Measurements from ENCODE around the gene CD19.
"Not testable (repeated sequence)": the region's sequence is repeated elsewhere in the genome, so short reads cannot be mapped to it uniquely, and the experiment has no call there.

CD19 gene

DNA sequence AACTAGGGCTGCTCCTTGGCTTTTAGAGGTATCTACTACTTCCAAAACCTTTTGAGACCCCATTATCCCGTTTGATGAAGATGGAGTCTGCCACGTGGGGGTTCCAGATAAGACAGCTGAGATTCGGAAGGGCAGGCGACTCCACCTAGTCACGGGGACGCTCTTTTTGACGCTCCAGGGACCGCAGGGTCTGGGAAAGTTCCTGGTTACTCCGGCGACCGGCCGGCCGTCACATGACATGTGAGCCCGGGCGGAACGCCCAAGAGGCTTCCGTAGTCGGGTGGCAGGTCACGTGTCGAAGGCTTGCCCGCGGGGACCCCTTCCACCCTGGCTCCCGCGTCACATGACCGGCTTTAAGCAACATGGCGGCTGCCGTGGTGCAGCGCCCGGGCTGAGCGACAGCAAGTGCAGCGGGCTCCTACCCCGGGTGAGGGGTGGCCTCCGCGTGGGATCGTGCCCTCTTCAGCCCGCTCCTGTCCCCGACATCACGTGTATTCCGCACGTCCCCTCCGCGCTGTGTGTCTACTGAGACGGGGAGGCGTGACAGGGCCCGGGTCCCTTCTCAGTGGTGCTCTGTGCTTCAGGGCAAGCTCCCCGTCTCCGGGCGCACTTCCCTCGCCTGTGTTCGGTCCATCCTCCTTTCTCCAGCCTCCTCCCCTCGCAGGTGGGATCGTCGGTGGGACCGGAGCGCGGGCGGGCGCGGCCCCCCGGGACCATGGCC lies 42.8 kb downstream of the CD19 start, which contains the start of gene SPNS1:
TSS of gene SPNS1 (plus strand) at position 342 of the 721 bp plus-strand sequence. CDS start at position 716, 374 bp downstream.
- H3K4me3 ChIP-seq (ENCODE audit: low read depth, low read length) = peak within 1 kb of the TSS; percentile 97
- DNase-seq (ENCODE audit: low read depth) = peak; percentile 91

DNA sequence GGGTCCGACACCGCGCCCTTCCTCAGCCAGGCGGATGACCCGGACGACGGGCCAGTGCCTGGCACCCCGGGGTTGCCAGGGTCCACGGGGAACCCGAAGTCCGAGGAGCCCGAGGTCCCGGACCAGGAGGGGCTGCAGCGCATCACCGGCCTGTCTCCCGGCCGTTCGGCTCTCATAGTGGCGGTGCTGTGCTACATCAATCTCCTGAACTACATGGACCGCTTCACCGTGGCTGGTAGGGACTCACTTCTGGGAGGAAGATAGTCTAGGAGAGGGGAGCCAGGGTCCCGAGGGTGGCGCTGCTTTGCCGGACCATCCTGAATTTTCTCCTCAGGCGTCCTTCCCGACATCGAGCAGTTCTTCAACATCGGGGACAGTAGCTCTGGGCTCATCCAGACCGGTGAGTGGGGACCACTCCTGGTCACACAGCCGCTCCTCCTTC lies 43.4 kb downstream of the CD19 start:
- peak overlapping the region; percentile 97 for H3K4me3 ChIP-seq (ENCODE audit: low read depth, low read length)
- no peak for DNase-seq (ENCODE audit: low read depth)

DNA sequence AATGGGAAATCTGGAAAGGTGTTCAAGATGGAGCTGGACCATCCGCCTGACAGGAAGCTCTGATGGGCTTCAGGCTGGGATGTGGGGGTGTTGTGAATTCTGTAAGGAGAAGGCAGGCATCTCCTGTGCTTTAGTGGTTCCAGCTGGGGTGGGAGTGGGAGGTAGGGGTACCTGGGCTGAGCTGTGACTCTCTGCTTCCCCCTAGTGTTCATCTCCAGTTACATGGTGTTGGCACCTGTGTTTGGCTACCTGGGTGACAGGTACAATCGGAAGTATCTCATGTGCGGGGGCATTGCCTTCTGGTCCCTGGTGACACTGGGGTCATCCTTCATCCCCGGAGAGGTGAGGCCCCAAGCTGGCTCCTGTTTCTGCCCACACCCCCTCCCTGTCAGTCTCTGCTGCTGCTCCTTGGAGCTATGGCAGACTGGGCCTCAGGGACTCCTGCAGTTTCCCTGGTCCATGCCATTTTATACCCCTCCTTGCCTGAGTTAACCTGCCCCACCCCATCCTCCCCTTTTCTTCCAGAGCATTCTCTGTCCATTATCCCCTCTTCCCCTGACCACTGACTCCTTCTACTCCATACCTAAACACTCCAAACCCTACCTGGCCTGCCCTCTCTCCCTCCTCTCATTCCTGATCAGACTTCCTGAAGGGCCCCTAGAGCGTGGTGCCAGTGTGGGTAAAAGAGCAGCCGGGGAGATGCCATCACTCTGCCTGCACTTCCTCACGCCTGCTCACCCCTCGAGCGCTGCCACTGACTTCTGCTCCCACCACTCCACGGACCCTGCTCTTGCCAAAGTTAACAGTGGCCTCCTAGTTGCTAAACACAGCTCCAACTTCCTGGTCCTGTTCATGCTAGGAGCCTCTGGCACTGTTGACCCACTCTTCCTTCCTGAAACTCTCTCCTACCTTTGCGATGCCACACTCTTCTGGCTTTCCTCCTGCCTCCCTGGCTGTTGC lies 46.2 kb downstream of the CD19 start:
- H3K4me3 ChIP-seq (ENCODE audit: low read depth, low read length) = no peak overlapping the region
- no peak for DNase-seq (ENCODE audit: low read depth)

DNA sequence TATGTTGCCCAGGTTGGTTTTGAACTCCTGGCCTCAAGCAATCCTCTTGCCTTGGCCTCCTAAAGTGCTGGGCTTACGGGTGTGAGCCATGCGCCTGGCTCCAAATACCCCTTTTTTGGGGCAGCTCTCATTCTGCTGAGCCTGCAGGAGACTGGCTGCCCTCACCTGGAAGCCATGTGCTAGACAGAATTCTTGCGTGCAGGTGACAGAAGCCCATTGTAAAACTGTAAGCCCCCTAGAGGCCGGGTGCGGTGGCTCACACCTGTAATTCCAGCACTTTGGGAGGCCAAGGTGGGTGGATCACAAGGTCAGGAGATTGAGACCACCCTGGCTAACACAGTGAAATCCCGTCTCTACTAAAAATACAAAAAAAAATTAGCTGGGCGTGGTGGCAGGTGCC lies 48.6 kb downstream of the CD19 start:
- not testable (repeated sequence) for H3K4me3 ChIP-seq (ENCODE audit: low read depth, low read length); DNase-seq (ENCODE audit: low read depth)

DNA sequence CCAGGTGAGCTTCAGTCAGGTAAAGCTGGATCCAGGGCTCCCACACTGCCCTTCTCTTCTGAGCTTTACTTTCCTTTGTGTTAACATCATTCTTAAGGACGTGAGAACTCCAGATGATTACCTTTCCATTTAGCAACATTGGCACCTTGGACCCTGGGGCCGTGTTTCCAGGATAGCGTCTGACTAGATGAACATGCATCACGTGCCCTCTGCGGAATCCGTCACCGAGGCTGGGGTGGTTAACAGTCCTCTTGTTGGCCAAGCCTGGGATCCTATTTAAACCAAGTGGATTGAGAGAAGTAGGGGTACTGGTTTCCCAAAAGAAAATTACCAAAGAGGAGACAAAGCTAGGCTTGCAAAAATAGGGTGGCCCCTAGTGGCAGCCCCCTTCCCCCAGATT lies 49.2 kb downstream of the CD19 start:
- no peak for DNase-seq (ENCODE audit: low read depth)
- no peak overlapping the region for H3K4me3 ChIP-seq (ENCODE audit: low read depth, low read length)

DNA sequence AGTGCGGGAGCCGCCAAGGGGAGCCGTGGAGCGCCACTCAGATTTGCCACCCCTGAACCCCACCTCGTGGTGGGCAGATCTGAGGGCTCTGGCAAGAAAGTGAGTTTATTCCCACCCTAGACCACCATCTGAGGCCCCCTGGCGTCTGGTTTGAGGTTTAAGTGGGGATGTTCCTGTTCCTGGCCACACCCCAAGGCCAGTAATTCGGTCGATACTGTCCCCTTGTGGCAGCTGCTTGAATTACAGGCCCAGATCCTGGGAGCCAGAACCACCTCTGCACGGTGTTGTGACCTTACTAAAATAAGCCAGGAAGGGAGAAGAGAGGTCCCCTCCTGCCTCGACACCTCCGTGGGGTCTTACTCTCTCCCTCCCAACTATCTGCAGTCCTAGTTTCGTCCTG lies 49.7 kb downstream of the CD19 start:
- no peak overlapping the region for H3K4me3 ChIP-seq (ENCODE audit: low read depth, low read length)
- no peak for DNase-seq (ENCODE audit: low read depth)

DNA sequence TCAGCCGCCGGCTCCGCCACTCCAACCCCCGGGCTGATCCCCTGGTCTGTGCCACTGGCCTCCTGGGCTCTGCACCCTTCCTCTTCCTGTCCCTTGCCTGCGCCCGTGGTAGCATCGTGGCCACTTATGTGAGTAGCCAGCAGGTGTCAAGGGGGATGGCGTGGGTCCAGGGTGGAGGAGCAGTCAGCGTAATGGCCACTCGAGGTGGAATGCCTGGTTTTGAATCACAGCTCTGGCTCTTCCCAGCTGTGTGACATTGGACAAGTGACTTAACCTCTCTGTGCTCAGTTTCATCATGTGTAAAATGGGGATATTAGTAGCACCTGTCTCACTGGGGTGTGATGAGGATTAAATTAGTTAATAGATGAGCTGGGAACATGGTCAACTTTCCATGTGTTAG lies 50.6 kb downstream of the CD19 start:
- DNase-seq (ENCODE audit: low read depth) = no peak
- H3K4me3 ChIP-seq (ENCODE audit: low read depth, low read length) = no peak overlapping the region

DNA sequence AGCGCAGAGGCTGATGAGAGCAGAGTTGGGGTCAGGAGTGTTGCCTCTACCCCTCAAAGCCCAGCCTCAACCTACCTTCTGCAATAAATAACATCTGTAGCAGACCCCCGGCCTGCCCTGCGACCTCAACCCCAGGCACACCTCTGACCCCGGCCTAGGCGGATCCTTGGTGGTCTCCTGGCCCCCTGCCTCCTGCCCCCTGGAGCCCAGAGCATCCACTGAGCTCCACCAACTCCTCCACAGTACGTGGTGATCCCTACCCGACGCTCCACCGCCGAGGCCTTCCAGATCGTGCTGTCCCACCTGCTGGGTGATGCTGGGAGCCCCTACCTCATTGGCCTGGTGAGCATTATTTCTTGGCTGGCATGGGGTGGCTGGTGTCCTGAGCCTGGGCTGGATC lies 51.2 kb downstream of the CD19 start:
- DNase-seq (ENCODE audit: low read depth) = no peak
- no peak overlapping the region for H3K4me3 ChIP-seq (ENCODE audit: low read depth, low read length)

DNA sequence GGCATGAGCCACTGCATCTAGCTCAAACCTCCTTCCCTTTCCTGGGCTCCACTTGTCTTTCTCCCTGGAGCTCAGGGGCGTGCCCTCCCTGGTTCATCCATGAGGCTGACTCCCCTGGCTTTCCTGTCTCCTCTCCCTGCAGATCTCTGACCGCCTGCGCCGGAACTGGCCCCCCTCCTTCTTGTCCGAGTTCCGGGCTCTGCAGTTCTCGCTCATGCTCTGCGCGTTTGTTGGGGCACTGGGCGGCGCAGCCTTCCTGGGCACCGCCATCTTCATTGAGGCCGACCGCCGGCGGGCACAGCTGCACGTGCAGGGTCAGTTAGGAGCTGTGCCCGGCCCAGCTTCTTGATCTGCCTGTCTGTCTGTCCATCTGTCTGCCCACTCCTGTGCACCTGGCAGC lies 51.9 kb downstream of the CD19 start:
- H3K4me3 ChIP-seq (ENCODE audit: low read depth, low read length) = no peak overlapping the region
- no peak for DNase-seq (ENCODE audit: low read depth)

DNA sequence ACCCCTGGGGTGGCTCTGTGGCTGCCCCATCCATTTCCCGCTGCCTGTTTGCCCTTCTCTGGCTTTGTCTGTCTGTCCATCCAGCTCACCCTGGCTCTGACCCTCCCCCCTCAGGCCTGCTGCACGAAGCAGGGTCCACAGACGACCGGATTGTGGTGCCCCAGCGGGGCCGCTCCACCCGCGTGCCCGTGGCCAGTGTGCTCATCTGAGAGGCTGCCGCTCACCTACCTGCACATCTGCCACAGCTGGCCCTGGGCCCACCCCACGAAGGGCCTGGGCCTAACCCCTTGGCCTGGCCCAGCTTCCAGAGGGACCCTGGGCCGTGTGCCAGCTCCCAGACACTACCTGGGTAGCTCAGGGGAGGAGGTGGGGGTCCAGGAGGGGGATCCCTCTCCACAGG lies 52.3 kb downstream of the CD19 start:
- no peak for DNase-seq (ENCODE audit: low read depth)
- H3K4me3 ChIP-seq (ENCODE audit: low read depth, low read length) = no peak overlapping the region

DNA sequence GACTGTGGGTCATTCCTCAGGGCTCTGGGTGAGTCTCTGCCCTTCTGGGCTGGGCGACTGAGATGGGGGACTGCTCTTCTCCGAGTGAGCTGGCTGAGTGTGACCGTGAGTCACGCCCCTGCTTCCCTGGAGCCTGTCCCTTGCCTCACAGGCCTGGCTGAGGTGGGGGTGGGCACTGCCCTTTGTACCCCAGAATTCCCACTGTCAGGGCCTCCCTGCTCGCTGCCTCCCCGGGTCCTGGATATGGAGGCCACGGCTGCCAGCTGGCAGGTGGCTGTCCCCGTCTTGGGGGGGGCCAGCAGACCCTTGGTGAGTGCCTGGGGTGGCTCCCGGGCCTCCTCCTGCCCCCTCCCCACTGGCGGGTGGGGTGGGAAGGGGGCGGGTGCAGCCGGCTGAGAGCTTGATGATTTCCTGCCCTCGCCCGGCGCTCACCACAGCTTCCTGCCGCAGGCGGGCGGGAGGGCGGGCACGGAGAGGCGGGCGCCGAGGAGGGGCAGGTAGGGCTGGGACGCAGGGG lies 52.9 kb downstream of the CD19 start, which contains the start of gene LAT:
TSS of gene LAT (plus strand) at position 434 of the 517 bp plus-strand sequence. CDS start 366 bp downstream, outside the sequence.
- no peak for DNase-seq (ENCODE audit: low read depth)
- H3K4me3 ChIP-seq (ENCODE audit: low read depth, low read length) = no peak within 1 kb of the TSS

DNA sequence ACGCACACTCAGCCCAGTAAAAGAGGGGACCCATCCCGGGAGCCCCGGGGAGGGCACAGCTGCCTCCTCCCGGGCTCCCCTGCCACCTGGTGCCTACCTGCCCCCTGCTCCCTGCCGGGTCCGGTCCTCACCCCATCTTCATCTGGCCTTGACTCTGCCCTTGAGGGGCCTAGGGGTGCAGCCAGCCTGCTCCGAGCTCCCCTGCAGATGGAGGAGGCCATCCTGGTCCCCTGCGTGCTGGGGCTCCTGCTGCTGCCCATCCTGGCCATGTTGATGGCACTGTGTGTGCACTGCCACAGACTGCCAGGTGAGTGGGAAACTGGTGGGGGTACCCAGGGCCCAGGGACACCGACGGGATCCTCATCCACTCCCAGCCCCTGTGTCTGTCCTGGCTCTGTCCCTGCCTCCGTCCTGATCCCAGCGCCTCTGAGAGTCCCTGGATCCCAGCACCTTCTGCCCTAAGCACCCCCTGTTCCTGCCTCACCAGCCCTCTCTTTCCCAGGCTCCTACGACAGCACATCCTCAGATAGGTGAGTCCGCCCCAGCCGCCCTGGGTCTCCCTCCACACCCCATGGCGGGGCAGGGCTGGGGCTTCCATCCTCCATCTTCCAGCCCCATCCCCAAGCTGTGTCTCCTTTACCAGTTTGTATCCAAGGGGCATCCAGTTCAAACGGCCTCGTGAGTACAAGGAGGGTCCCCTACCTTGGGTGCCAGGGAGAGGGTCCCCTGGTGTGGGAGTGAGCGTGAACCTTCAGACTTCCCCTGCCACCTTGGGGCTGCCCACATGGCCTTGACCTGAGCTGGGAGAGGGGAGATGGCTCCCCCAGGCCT lies 53.7 kb downstream of the CD19 start:
- no peak overlapping the region for H3K4me3 ChIP-seq (ENCODE audit: low read depth, low read length)
- no peak for DNase-seq (ENCODE audit: low read depth)

DNA sequence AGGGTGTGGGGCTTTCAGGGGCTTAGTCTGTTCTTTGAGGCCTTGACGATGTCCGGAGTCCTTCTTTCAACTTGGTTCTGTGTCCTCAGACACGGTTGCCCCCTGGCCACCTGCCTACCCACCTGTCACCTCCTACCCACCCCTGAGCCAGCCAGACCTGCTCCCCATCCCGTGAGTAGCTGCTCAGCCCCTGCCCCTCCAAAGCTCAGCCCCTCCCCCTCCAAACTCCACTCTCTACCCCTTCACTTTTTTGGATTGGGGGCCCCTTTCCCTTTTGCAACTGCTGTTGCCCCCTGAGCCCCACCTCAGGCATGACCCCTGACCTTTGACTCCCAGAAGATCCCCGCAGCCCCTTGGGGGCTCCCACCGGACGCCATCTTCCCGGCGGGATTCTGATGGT lies 54.3 kb downstream of the CD19 start:
- no peak for DNase-seq (ENCODE audit: low read depth)
- H3K4me3 ChIP-seq (ENCODE audit: low read depth, low read length) = no peak overlapping the region

DNA sequence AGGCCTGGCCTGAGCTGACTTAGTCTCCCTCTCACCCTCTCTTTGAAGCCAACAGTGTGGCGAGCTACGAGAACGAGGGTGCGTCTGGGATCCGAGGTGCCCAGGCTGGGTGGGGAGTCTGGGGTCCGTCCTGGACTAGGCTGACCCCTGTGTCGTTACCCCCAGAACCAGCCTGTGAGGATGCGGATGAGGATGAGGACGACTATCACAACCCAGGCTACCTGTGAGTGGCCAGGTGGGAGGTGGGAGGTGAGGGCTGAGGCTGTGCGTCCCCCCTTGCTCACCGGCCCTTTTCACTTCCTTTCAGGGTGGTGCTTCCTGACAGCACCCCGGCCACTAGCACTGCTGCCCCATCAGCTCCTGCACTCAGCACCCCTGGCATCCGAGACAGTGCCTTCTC lies 54.7 kb downstream of the CD19 start:
- DNase-seq (ENCODE audit: low read depth) = no peak
- no peak overlapping the region for H3K4me3 ChIP-seq (ENCODE audit: low read depth, low read length)

DNA sequence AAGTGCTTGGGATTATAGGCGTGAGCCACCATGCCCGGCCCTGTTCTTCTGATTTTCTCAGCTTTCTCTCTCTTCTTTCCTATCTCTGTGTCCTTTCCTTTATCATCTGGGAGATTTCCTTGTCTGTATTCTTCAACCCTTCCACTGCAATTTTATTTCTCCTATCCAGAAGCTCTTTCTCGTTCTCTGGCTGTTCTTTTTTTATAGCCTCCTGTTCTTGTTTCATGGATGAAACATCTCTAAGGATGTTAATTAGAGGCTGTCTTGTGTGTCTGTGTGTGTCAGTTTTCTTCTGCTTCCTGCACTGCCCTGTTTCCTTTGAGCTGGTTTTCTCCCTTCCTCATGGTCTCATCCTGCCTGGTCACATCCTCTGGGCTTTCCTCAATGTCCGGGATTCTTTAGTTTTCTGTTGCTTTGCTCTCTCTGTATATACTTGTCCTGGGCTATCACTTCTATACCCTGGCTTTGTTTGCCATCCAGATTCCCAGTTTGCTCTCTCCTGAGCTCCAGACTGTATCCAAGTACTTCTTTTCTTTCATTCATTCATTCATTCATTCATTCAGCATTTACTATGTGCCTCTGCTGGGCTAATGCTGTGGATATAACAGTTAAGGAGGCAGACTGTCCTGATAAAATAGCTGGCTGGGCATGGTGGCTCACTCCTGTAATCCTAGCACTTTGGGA lies 55.5 kb downstream of the CD19 start:
- no peak overlapping the region for H3K4me3 ChIP-seq (ENCODE audit: low read depth, low read length)
- no peak for DNase-seq (ENCODE audit: low read depth)
